Memory B cell (primary cell): Measurements from ENCODE around the gene TNC.

Source experiments
- ATAC-seq: fragments of 150-1000 bp; cut with Tn5 transposase; 2 replicates; pipeline ENCODE4 v1.10.0; 2021; ENCODE audit warnings: low read depth, mild to moderate bottlenecking, moderate library complexity
- DNase-seq, 2 donors: peaks; one replicate each; pipeline ENCODE4 v3.0.0; 2022; ENCODE audit warnings: low spot score in 2 of 2
- H3K27ac Mint-ChIP-seq: one replicate; pipeline ENCODE4 v1.8.0; 2022; ENCODE audit warnings: mild to moderate bottlenecking, moderate library complexity, mixed read lengths
- H3K27me3 Mint-ChIP-seq: one replicate; pipeline ENCODE4 v1.8.0; 2022; ENCODE audit warnings: mixed read lengths
- H3K36me3 Mint-ChIP-seq: one replicate; pipeline ENCODE4 v1.8.0; 2022; ENCODE audit warnings: mild to moderate bottlenecking, mixed read lengths
- H3K4me1 Mint-ChIP-seq: one replicate; pipeline ENCODE4 v1.8.0; 2022; ENCODE audit warnings: mixed read lengths
- H3K4me3 Mint-ChIP-seq: one replicate; pipeline ENCODE4 v1.8.0; 2022; ENCODE audit warnings: mild to moderate bottlenecking, moderate library complexity, mixed read lengths
- H3K9me3 Mint-ChIP-seq: one replicate; pipeline ENCODE4 v1.8.0; 2022; ENCODE audit warnings: mixed read lengths

TNC gene

DNA sequence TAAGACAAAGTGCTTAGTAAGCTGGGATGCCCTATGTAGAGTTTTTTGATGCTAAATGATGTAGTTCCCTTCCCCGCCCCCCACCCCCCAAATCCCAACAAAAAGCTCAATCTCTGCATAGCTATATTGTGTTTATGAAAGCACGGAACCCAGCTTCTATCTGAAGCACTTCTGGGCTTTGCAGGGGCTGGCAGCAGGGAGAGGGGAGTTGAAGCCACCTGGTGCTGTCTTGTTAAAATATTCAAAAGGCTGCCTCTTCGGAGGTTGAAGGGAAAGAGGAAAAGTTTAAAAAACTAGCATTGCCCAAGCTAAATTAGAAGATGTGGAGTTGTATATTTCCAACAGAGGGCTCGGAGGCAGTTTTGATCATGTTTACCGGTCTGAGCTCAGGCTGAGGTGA, 5.0 kb upstream of the TNC start:
- Mint-ChIP-seq H3K27me3 (peaks cover 9% of the 10 kb centered on the region), H3K4me3 (no peak overlapping the region), H3K4me1 (peaks cover 2% of the 10 kb centered on the region), H3K9me3 (peaks cover 6% of the 10 kb centered on the region), H3K36me3 (peaks cover 3% of the 10 kb centered on the region), H3K27ac (no peak overlapping the region)
- no peak for ATAC-seq
- no peak for DNase-seq

- no peak for DNase-seq
- Mint-ChIP-seq H3K27me3 (peaks cover 9% of the 10 kb centered on the region), H3K9me3 (peaks cover 6% of the 10 kb centered on the region), H3K4me1 (peaks cover 2% of the 10 kb centered on the region), H3K36me3 (peaks cover 3% of the 10 kb centered on the region), H3K4me3 (no peak overlapping the region), H3K27ac (no peak overlapping the region)
- ATAC-seq, result no peak
Observed at GRCh38 chr9:115121181-115121580, 3.2 kb upstream of the TNC start.

DNA sequence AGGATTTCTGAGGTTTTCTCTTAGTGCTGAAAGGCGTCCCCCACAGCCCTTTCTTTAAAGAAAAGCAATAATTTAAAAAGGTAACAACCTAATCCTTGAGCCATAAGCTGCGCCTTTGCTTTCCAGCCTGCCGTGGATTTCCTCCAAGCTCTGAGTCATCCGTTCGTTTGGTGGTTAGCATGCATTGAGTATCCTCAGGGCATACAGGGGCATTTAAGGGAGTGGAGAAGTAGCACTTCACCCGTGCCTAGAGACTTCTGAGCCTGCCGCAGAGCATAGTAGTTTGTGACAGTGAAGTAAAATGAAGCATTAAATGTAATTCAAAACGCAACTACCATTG, 892 bp upstream of the TNC start:
- peaks cover 7% of the 10 kb centered on the region for H3K27me3 Mint-ChIP-seq

GRCh38 chr9:115116421-115117284, 1.3 kb downstream of the TNC start:
- DNase-seq, result no peak
- H3K27me3 Mint-ChIP-seq, result peaks cover 11% of the 10 kb centered on the region
- no peaks in the 10 kb centered on the region for H3K9me3 Mint-ChIP-seq
- no peak for ATAC-seq
- H3K4me3 Mint-ChIP-seq, result no peak overlapping the region
- H3K4me1 Mint-ChIP-seq, result peaks cover 2% of the 10 kb centered on the region
- no peaks in the 10 kb centered on the region for H3K36me3 Mint-ChIP-seq
- H3K27ac Mint-ChIP-seq, result no peak overlapping the region

More for the DNA sequence above, 892 bp upstream of the TNC start:
- H3K4me3 Mint-ChIP-seq, result no peak overlapping the region
- no peak for ATAC-seq
- no peaks in the 10 kb centered on the region for H3K36me3 Mint-ChIP-seq
- H3K9me3 Mint-ChIP-seq, result no peaks in the 10 kb centered on the region
- H3K27ac Mint-ChIP-seq, result no peak overlapping the region
- H3K4me1 Mint-ChIP-seq, result peaks cover 2% of the 10 kb centered on the region
- no peak for DNase-seq

- Mint-ChIP-seq H3K4me1 (peaks cover 2% of the 10 kb centered on the region), H3K27ac (no peak overlapping the region), H3K9me3 (no peaks in the 10 kb centered on the region), H3K36me3 (no peaks in the 10 kb centered on the region), H3K4me3 (no peak overlapping the region), H3K27me3 (peaks cover 11% of the 10 kb centered on the region)
- no peak for ATAC-seq
- DNase-seq, result no peak
Observed at GRCh38 chr9:115115924-115116323, 2.0 kb downstream of the TNC start.

GRCh38 chr9:115115117-115115880, 2.7 kb downstream of the TNC start:
- DNase-seq (no peak), ATAC-seq (no peak)
- no peaks in the 10 kb centered on the region for H3K36me3 Mint-ChIP-seq
- peaks cover 11% of the 10 kb centered on the region for H3K27me3 Mint-ChIP-seq
- no peaks in the 10 kb centered on the region for H3K9me3 Mint-ChIP-seq
- H3K4me3 Mint-ChIP-seq, result no peak overlapping the region
- peaks cover 2% of the 10 kb centered on the region for H3K4me1 Mint-ChIP-seq
- no peak overlapping the region for H3K27ac Mint-ChIP-seq

DNA sequence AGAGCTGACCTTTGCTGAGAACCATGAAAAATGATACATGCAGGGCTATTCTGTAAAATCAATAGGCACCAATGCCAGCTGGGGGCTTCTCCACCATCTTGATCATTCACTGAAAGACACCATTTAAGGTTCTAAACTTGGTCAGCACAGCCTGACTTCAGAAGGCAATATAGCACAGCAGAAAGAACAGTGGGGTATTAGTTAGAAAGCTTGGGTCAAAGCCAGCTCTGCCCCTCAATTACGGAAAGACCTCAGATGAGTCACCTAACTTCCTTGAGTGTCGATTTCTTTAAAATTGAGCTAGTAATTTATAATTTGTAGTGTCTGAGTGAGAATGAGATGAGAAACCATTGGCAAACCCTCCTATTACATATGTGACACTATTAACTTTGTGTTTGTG, 3.4 kb downstream of the TNC start:
- H3K36me3 Mint-ChIP-seq, result no peaks in the 10 kb centered on the region
- DNase-seq, result no peak
- no peak overlapping the region for H3K4me3 Mint-ChIP-seq
- no peaks in the 10 kb centered on the region for H3K9me3 Mint-ChIP-seq
- H3K27me3 Mint-ChIP-seq, result peaks cover 10% of the 10 kb centered on the region
- H3K27ac Mint-ChIP-seq, result no peak overlapping the region
- no peak for ATAC-seq
- H3K4me1 Mint-ChIP-seq, result peaks cover 2% of the 10 kb centered on the region

DNA sequence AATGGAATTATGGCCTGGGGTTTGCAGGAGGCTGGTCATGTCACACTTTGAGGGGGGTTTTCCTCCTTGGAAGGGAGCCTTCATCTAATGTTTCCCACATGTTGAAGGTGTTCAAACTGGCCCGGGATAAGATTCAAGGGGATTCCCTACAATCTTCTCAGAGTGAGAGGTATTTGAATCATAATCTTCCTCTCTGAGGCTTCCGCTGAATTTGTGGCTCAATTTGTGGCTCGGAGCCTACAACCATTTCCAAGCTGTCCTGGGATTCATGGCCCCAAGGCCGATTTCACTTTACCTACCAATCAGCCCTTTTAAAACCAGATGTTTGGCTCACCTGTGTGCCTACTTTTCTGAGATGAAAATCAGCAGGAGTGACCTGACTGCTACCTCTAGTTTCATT, 3.9 kb downstream of the TNC start:
- H3K36me3 Mint-ChIP-seq, result no peaks in the 10 kb centered on the region
- H3K9me3 Mint-ChIP-seq, result no peaks in the 10 kb centered on the region
- no peak for DNase-seq
- ATAC-seq, result no peak
- H3K4me1 Mint-ChIP-seq, result peaks cover 2% of the 10 kb centered on the region
- H3K27ac Mint-ChIP-seq, result no peak overlapping the region
- H3K4me3 Mint-ChIP-seq, result no peak overlapping the region
- peaks cover 10% of the 10 kb centered on the region for H3K27me3 Mint-ChIP-seq

DNA sequence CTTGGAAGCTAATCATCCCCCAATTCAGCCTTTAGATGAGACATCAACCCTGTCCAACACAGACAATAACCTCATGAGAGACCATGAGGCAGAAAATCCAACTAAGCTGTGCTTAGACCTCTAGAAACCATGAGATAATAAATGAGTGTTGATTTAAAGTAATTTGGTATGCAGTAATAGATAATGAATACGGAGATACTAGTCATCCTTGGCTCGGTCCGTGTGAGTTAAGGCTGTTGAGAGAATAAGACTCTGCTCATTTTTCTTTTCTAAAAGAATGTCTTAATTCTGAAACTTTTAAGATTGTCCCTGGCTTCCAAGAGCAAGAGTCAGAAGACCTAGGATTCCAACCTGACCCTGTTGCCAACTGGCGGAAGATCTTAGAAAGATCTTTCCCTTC, 6.1 kb downstream of the TNC start:
- H3K4me3 Mint-ChIP-seq, result no peak overlapping the region
- peaks cover 10% of the 10 kb centered on the region for H3K27me3 Mint-ChIP-seq
- no peaks in the 10 kb centered on the region for H3K36me3 Mint-ChIP-seq
- DNase-seq (no peak), ATAC-seq (no peak)
- no peaks in the 10 kb centered on the region for H3K4me1 Mint-ChIP-seq
- H3K9me3 Mint-ChIP-seq, result no peaks in the 10 kb centered on the region
- no peak overlapping the region for H3K27ac Mint-ChIP-seq

GRCh38 chr9:115109486-115109885, 8.5 kb downstream of the TNC start:
- Mint-ChIP-seq H3K4me1 (no peaks in the 10 kb centered on the region), H3K27me3 (peaks cover 8% of the 10 kb centered on the region), H3K9me3 (no peaks in the 10 kb centered on the region), H3K36me3 (no peaks in the 10 kb centered on the region), H3K27ac (no peak overlapping the region), H3K4me3 (no peak overlapping the region)
- DNase-seq (no peak), ATAC-seq (no peak)

GRCh38 chr9:115107701-115108100, 10.3 kb downstream of the TNC start:
- no peaks in the 10 kb centered on the region for H3K9me3 Mint-ChIP-seq
- H3K27ac Mint-ChIP-seq, result no peak overlapping the region
- H3K4me3 Mint-ChIP-seq, result no peak overlapping the region
- H3K36me3 Mint-ChIP-seq, result no peaks in the 10 kb centered on the region
- ATAC-seq (no peak), DNase-seq (no peak)
- H3K27me3 Mint-ChIP-seq, result peaks cover 4% of the 10 kb centered on the region
- H3K4me1 Mint-ChIP-seq, result no peaks in the 10 kb centered on the region

DNA sequence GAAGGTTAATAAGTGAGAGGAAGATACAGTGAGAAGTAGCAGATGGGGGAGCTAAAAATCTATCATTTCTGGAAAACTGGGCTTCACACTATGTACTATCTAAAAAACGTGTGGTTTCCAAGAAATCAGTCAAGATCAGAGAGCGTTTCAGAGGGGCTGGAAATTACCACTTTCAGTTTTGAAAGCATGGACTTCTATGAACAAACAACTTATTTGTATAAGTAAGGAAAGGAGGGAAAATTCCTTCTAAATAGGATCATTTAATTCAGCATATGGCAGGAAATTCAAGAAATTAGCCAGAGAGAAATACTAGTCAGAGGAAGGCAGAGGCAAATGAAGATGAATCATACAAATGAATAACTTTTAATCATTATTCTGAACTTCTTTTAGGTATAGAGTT, 11.3 kb downstream of the TNC start:
- no peaks in the 10 kb centered on the region for H3K36me3 Mint-ChIP-seq
- H3K9me3 Mint-ChIP-seq, result no peaks in the 10 kb centered on the region
- peaks cover 3% of the 10 kb centered on the region for H3K27me3 Mint-ChIP-seq
- H3K4me1 Mint-ChIP-seq, result no peaks in the 10 kb centered on the region
- H3K4me3 Mint-ChIP-seq, result no peak overlapping the region
- DNase-seq, result no peak
- H3K27ac Mint-ChIP-seq, result no peak overlapping the region
- no peak for ATAC-seq

DNA sequence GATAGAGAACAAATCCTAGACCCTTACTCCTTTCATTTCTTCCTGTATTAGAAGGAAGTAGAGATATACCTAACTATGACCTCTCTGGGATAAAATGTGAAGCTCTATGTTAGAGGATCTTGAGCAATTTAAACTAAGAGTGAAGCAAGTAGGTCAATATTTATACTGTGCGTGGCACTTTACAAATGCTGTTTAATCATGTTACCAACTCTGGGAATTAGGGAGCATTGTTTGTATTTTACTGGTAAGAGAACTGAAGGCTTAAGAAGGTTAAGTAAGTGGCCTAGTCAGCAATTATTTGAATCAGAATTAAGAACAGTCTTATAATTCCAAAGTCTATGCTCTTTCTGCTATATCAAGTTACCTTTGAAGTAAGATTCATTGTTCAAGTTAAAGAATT, 12.0 kb downstream of the TNC start:
- DNase-seq (no peak), ATAC-seq (no peak)
- Mint-ChIP-seq H3K36me3 (no peaks in the 10 kb centered on the region), H3K4me1 (no peaks in the 10 kb centered on the region), H3K27ac (no peak overlapping the region), H3K4me3 (no peak overlapping the region), H3K27me3 (peaks cover 1% of the 10 kb centered on the region), H3K9me3 (no peaks in the 10 kb centered on the region)

DNA sequence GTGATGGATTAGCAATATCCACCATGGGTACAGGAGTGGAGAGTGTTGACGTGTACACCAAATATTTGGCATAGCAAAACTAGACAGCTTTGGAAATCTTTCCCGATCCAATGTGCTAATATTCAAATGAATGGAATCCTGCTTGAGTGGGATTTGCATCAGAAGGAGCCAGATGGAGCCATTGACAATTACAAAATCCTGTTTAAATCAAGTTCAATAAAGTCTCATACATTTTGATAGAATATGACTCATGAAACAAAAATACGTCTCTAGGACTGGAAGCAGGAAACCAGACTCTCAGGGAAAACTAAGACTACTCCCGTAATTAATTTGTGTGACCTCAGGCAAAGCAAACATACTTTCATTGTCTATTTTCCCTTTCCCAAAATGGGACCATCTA, 13.0 kb downstream of the TNC start:
- Mint-ChIP-seq H3K4me1 (no peaks in the 10 kb centered on the region), H3K27ac (no peak overlapping the region), H3K4me3 (no peak overlapping the region), H3K27me3 (peaks cover under 1% of the 10 kb centered on the region), H3K36me3 (no peaks in the 10 kb centered on the region), H3K9me3 (no peaks in the 10 kb centered on the region)
- no peak for ATAC-seq
- DNase-seq, result no peak
